Measurements from ENCODE around the gene SERPINB2. TPM values are rescaled to one million over a fixed set of nuclear protein-coding genes. Genes with fewer than 3 reads are reported as not detected.
"Not testable (repeated sequence)": the region's sequence is repeated elsewhere in the genome, so short reads cannot be mapped to it uniquely, and the experiment has no call there.

Gene SERPINB2
- total RNA-seq, 4 donors from 2014 or later: 24.5 TPM; not detected in 3

GRCh38 chr18:63936156-63936931 lies 48.8 kb downstream of the SERPINB2 start:
- H3K27me3 ChIP-seq: peaks cover 0 to 41% (median 2%) of the 10 kb centered on the region in 4 donors
- DNase-seq (ENCODE audit: extremely low spot score): peak; percentile 94

GRCh38 chr18:63936932-63937393 lies 49.5 kb downstream of the SERPINB2 start:
- intact Hi-C loops (cut with DNase I): loop anchor here (2.0 to 5.0 kb wide), 2 partner anchors 115 to 416 kb away; no protein-coding TSS in a partner anchor
- WGBS: 42% methylated on average over 19 of the region's 19 CpGs
- TF ChIP-seq POLR2A (IDR thresholded peaks at IDR 0.05; ENCODE audit: low read depth): no peak
- TF ChIP-seq CTCF (IDR thresholded peaks at IDR 0.05): no peak
- TF ChIP-seq POLR2AphosphoS5 (IDR thresholded peaks at IDR 0.05): no peak
- no peak for TF ChIP-seq EP300 (IDR thresholded peaks at IDR 0.05)

More at GRCh38 chr18:63936156-63936931, 48.8 kb downstream of the SERPINB2 start:
- Histone ChIP-seq H3K4me3 (peak overlapping the region; percentile 54 to 60 (median 54)), H3K27ac (replicated peaks in 1 of 4) (no peak overlapping the region), H3K36me3 (no peaks in the 10 kb centered on the region), H3K4me1 (peaks cover 5 to 12% (median 11%) of the 10 kb centered on the region in 4 donors), H3K9me3 (no peaks in the 10 kb centered on the region)
- intact Hi-C loops (cut with DNase I): loop anchor here (2.0 to 5.0 kb wide), 2 partner anchors 114 to 416 kb away; no protein-coding TSS in a partner anchor
- TF ChIP-seq EP300 (IDR thresholded peaks at IDR 0.05) (no peak), CTCF (IDR thresholded peaks at IDR 0.05) (peak; percentile 62 to 72 (median 67)), POLR2AphosphoS5 (IDR thresholded peaks at IDR 0.05) (peak in 1 of 2 donors; percentile 14)
- 4% methylated on average over 26 of the region's 54 CpGs for WGBS

GRCh38 chr18:63940008-63940407 lies 52.5 kb downstream of the SERPINB2 start:
- Histone ChIP-seq H3K4me3 (no peak overlapping the region), H3K4me1 (peaks cover 5 to 12% (median 11%) of the 10 kb centered on the region in 4 donors), H3K27me3 (peaks cover 0 to 57% (median 2%) of the 10 kb centered on the region in 4 donors), H3K9me3 (no peaks in the 10 kb centered on the region), H3K27ac (replicated peaks in 1 of 4) (no peak overlapping the region), H3K36me3 (no peaks in the 10 kb centered on the region)
- WGBS: 96% methylated on average over 8 of the region's 8 CpGs
- intact Hi-C loops (cut with DNase I): loop anchor here (10.0 kb wide), 1 partner anchor 55 kb away; no protein-coding TSS in a partner anchor
- no peak for TF ChIP-seq CTCF (IDR thresholded peaks at IDR 0.05)
- no peak for TF ChIP-seq POLR2AphosphoS5 (IDR thresholded peaks at IDR 0.05)
- no peak for TF ChIP-seq POLR2A (IDR thresholded peaks at IDR 0.05; ENCODE audit: low read depth)
- TF ChIP-seq EP300 (IDR thresholded peaks at IDR 0.05): no peak
- no peak for DNase-seq (ENCODE audit: extremely low spot score)

More at GRCh38 chr18:63936932-63937393, 49.5 kb downstream of the SERPINB2 start:
- Histone ChIP-seq H3K27me3 (peaks cover 0 to 43% (median 2%) of the 10 kb centered on the region in 4 donors), H3K4me1 (peaks cover 5 to 12% (median 11%) of the 10 kb centered on the region in 4 donors), H3K4me3 (peak overlapping the region; percentile 54 to 60 (median 54)), H3K36me3 (no peaks in the 10 kb centered on the region), H3K9me3 (no peaks in the 10 kb centered on the region), H3K27ac (replicated peaks in 1 of 4) (no peak overlapping the region)
- DNase-seq (ENCODE audit: extremely low spot score): no peak

- WGBS: 91% methylated on average over 15 of the region's 17 CpGs
- peaks cover 0 to 62% (median 2%) of the 10 kb centered on the region in 4 donors for H3K27me3 ChIP-seq
- H3K27ac ChIP-seq (replicated peaks in 1 of 4); DNase-seq (ENCODE audit: extremely low spot score); H3K36me3 ChIP-seq; H3K9me3 ChIP-seq; H3K4me3 ChIP-seq: not testable (repeated sequence)
- peaks cover 5 to 12% (median 11%) of the 10 kb centered on the region in 4 donors for H3K4me1 ChIP-seq
- intact Hi-C loops (cut with DNase I): loop anchor here (10.0 kb wide), 1 partner anchor 54 kb away; no protein-coding TSS in a partner anchor
Observed at GRCh38 chr18:63940543-63941050, 53.1 kb downstream of the SERPINB2 start.
